Stomach smooth muscle (tissue), 2 donors: ENCODE data around the gene RSAD2.
"Not testable (repeated sequence)": the region's sequence is repeated elsewhere in the genome, so short reads cannot be mapped to it uniquely, and the experiment has no call there.

Source experiments
- H3K27ac ChIP-seq: one replicate; pipeline ENCODE4 v1.7.0; 2013; ENCODE audit warnings: mild to moderate bottlenecking, low read length, inconsistent platforms
- H3K27me3 ChIP-seq, 2 donors: one replicate each; pipeline ENCODE4 v1.7.0; 2013; ENCODE audit warnings: low read length in 2 of 2; ENCODE audit not compliant: insufficient read depth in 2 of 2, control insufficient read depth in 1 of 2
- H3K36me3 ChIP-seq, 2 donors: one replicate each; pipeline ENCODE4 v1.7.0; 2013; ENCODE audit warnings: low read length in 2 of 2; ENCODE audit not compliant: control insufficient read depth in 2 of 2, insufficient read depth in 2 of 2
- H3K4me1 ChIP-seq: one replicate; pipeline ENCODE4 v1.7.0; 2013; ENCODE audit warnings: low read length; ENCODE audit not compliant: control insufficient read depth, insufficient read depth
- H3K4me3 ChIP-seq, 2 donors: one replicate each; pipeline ENCODE4 v1.7.0; 2013; ENCODE audit warnings: low read length in 2 of 2
- H3K9ac ChIP-seq, 2 donors: one replicate each; pipeline ENCODE4 v1.7.0; 2013; ENCODE audit warnings: low read length in 2 of 2, mild to moderate bottlenecking in 1 of 2
- H3K9me3 ChIP-seq, 2 donors: one replicate each; pipeline ENCODE4 v1.7.0; 2013; ENCODE audit warnings: low read length in 2 of 2; ENCODE audit not compliant: control insufficient read depth in 2 of 2
- donor health status: healthy.
- donor health status: Pancreatic carcinoma.

RSAD2 gene

GRCh38 chr2:6845903-6846302, 31.7 kb upstream of the RSAD2 start:
- H3K9me3 ChIP-seq = peaks cover 56 to 62% of the 10 kb centered on the region in 2 donors
- H3K27me3 ChIP-seq = no peaks in the 10 kb centered on the region
- peaks cover 11 to 16% of the 10 kb centered on the region in 2 donors for H3K36me3 ChIP-seq
- H3K27ac ChIP-seq = no peak overlapping the region
- H3K4me1 ChIP-seq = no peaks in the 10 kb centered on the region
- no peak overlapping the region for H3K4me3 ChIP-seq
- no peak overlapping the region for H3K9ac ChIP-seq

GRCh38 chr2:6846540-6846939, 31.0 kb upstream of the RSAD2 start:
- H3K9ac ChIP-seq = no peak overlapping the region
- no peaks in the 10 kb centered on the region for H3K4me1 ChIP-seq
- H3K27ac ChIP-seq = no peak overlapping the region
- peaks cover 54 to 62% of the 10 kb centered on the region in 2 donors for H3K9me3 ChIP-seq
- H3K27me3 ChIP-seq = no peaks in the 10 kb centered on the region
- no peak overlapping the region for H3K4me3 ChIP-seq
- H3K36me3 ChIP-seq = peaks cover 11 to 22% of the 10 kb centered on the region in 2 donors

- no peak overlapping the region for H3K4me3 ChIP-seq
- H3K36me3 ChIP-seq = peaks cover 11 to 22% of the 10 kb centered on the region in 2 donors
- no peak overlapping the region for H3K9ac ChIP-seq
- no peaks in the 10 kb centered on the region for H3K4me1 ChIP-seq
- H3K27ac ChIP-seq = no peak overlapping the region
- H3K27me3 ChIP-seq = no peaks in the 10 kb centered on the region
- H3K9me3 ChIP-seq = peaks cover 51 to 60% of the 10 kb centered on the region in 2 donors
Measured at GRCh38 chr2:6846967-6847681, 30.5 kb upstream of the RSAD2 start.

- H3K4me1 ChIP-seq = no peaks in the 10 kb centered on the region
- no peaks in the 10 kb centered on the region for H3K27me3 ChIP-seq
- H3K36me3 ChIP-seq = peaks cover 11 to 20% of the 10 kb centered on the region in 2 donors
- no peak overlapping the region for H3K27ac ChIP-seq
- H3K9me3 ChIP-seq = peaks cover 10 to 15% of the 10 kb centered on the region in 2 donors
- H3K4me3 ChIP-seq = no peak overlapping the region
- H3K9ac ChIP-seq = no peak overlapping the region
Measured at GRCh38 chr2:6852195-6852594, 25.4 kb upstream of the RSAD2 start.

- no peak overlapping the region for H3K9ac ChIP-seq
- peaks cover 1 to 6% of the 10 kb centered on the region in 2 donors for H3K9me3 ChIP-seq
- H3K36me3 ChIP-seq = peaks cover 8 to 17% of the 10 kb centered on the region in 2 donors
- no peak overlapping the region for H3K27ac ChIP-seq
- no peaks in the 10 kb centered on the region for H3K4me1 ChIP-seq
- H3K27me3 ChIP-seq = no peaks in the 10 kb centered on the region
- no peak overlapping the region for H3K4me3 ChIP-seq
Measured at GRCh38 chr2:6854416-6854815, 23.2 kb upstream of the RSAD2 start.

- Histone ChIP-seq H3K27me3 (no peaks in the 10 kb centered on the region), H3K9ac (no peak overlapping the region), H3K36me3 (peaks cover 4 to 14% of the 10 kb centered on the region in 2 donors), H3K4me1 (no peaks in the 10 kb centered on the region), H3K27ac (no peak overlapping the region), H3K9me3 (peaks cover 0 to 4% of the 10 kb centered on the region in 2 donors), H3K4me3 (no peak overlapping the region)
Measured at GRCh38 chr2:6855860-6856547, 21.6 kb upstream of the RSAD2 start.

- H3K9ac ChIP-seq = no peak overlapping the region
- no peak overlapping the region for H3K4me3 ChIP-seq
- no peaks in the 10 kb centered on the region for H3K4me1 ChIP-seq
- H3K27me3 ChIP-seq = no peaks in the 10 kb centered on the region
- H3K27ac ChIP-seq = no peak overlapping the region
- peaks cover 0 to 4% of the 10 kb centered on the region in 2 donors for H3K9me3 ChIP-seq
- peaks cover 4 to 8% of the 10 kb centered on the region in 2 donors for H3K36me3 ChIP-seq
Measured at GRCh38 chr2:6856548-6856920, 21.0 kb upstream of the RSAD2 start.

- H3K9ac ChIP-seq, H3K27ac ChIP-seq, H3K27me3 ChIP-seq, H3K4me1 ChIP-seq, H3K36me3 ChIP-seq, H3K4me3 ChIP-seq, H3K9me3 ChIP-seq: not testable (repeated sequence)
Measured at GRCh38 chr2:6858466-6859027, 19.0 kb upstream of the RSAD2 start.

- Histone ChIP-seq H3K9ac (no peak overlapping the region), H3K36me3 (peaks cover 4 to 8% of the 10 kb centered on the region in 2 donors)
Measured at GRCh38 chr2:6860296-6860695, 17.3 kb upstream of the RSAD2 start.

GRCh38 chr2:6863792-6864191, 13.8 kb upstream of the RSAD2 start:
- H3K27me3 ChIP-seq = no peaks in the 10 kb centered on the region
- H3K9ac ChIP-seq = no peak overlapping the region
- H3K4me3 ChIP-seq = no peak overlapping the region
- H3K4me1 ChIP-seq = peaks cover 23% of the 10 kb centered on the region
- H3K27ac ChIP-seq = no peak overlapping the region
- H3K9me3 ChIP-seq = peaks cover 0 to 4% of the 10 kb centered on the region in 2 donors
- H3K36me3 ChIP-seq = peaks cover 4 to 6% of the 10 kb centered on the region in 2 donors

More at GRCh38 chr2:6860296-6860695, 17.3 kb upstream of the RSAD2 start:
- no peaks in the 10 kb centered on the region for H3K27me3 ChIP-seq
- H3K27ac ChIP-seq = no peak overlapping the region
- H3K4me1 ChIP-seq = peaks cover 11% of the 10 kb centered on the region
- peaks cover 0 to 4% of the 10 kb centered on the region in 2 donors for H3K9me3 ChIP-seq
- H3K4me3 ChIP-seq = no peak overlapping the region
